Heart left ventricle (tissue), 13 donors: ENCODE data around the gene C11orf97.

Experiments
- POLR2A ChIP-seq, 2 donors: fragments of 450-650 bp; IDR thresholded peaks; one replicate each; pipeline ENCODE4 v1.6.1; 2017; ENCODE audit warnings: antibody characterized with exemption in 2 of 2, mild to moderate bottlenecking in 2 of 2, moderate library complexity in 2 of 2
- TF ChIP-seq, protein P1 (sequence below), 12 donors: fragments of 200-600 bp; sonication (generic) in 4 of 12; IDR thresholded peaks; one replicate each; pipeline versions ENCODE4 v1.5.0 to v1.8.0; 2018 to 2022; ENCODE audit warnings: antibody characterized with exemption in 12 of 12, mild to moderate bottlenecking in 5 of 12
- donor health status: ischemic (EF 13 %, LVEDD 7.1; RV severe dilation, severe dysfunction).
- donor health status: DM: no; HTN: yes; CAD: no.
- donor health status: DM: no; HTN: no; CAD: no.
- donor health status: ischemic (EF 25% LVEDD 6.9; RV normal size, moderate dysfunction).
- donor health status: ischemic (EF 25% LVEDD 5.7; RV mildly dilated, moderate dysfunction).
- donor health status: ischemic (EF 35%, LVEDD 5.7; RV mildly dilated, moderate dysfunction).
- donor health status: nonischemic (EF 11% LVEDD 7.7; RV severe dilation, severe dysfunction).
- donor health status: DM: yes; HTN: yes; CAD: no.
- donor health status: PGD.
- donor health status: ischemic (EF 29% LVEDD 5.4; RV normal size, mild dysfunction).
- donor health status: nonischemic (EF 23%, LVEDD 6.1; RV moderate dilation, normal function).

DNA sequence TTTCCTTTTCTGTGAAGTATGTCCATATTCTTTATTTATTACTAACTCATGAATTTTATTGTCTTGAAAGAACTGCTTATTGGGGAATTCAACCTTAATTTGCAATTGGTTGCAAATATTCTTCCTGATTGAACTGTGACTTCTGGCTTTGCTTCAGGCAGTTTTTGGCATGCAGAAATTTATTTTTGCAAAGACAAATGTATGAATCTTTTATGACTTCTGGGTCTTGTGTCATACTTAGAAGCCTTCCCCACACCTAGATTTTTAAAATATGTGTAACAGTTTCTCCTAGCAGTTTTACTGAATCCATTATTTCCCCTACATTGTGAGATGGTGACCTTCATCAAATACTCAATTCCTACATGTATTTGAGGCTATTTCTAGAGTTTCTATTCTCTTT lies 30.9 kb upstream of the C11orf97 start:
- TF ChIP-seq POLR2A (IDR thresholded peaks at IDR 0.05), result no peak
- TF ChIP-seq, protein P1, sequence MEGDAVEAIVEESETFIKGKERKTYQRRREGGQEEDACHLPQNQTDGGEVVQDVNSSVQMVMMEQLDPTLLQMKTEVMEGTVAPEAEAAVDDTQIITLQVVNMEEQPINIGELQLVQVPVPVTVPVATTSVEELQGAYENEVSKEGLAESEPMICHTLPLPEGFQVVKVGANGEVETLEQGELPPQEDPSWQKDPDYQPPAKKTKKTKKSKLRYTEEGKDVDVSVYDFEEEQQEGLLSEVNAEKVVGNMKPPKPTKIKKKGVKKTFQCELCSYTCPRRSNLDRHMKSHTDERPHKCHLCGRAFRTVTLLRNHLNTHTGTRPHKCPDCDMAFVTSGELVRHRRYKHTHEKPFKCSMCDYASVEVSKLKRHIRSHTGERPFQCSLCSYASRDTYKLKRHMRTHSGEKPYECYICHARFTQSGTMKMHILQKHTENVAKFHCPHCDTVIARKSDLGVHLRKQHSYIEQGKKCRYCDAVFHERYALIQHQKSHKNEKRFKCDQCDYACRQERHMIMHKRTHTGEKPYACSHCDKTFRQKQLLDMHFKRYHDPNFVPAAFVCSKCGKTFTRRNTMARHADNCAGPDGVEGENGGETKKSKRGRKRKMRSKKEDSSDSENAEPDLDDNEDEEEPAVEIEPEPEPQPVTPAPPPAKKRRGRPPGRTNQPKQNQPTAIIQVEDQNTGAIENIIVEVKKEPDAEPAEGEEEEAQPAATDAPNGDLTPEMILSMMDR (IDR thresholded peaks at IDR 0.05), result no peak
